A673 (cell line): Measurements from ENCODE around the gene ANKRD44.

Experiments
- CTCF ChIP-seq: fragments of 300-800, 200-600 bp; sonication (generic); conservative IDR thresholded peaks from 2 replicates; pipeline ENCODE4 v1.5.1; 2017; ENCODE audit warnings: low read depth, mild to moderate bottlenecking, antibody characterized with exemption, low read length, moderate library complexity, mixed read lengths
- EZH2 ChIP-seq: fragments of 200-600 bp; sonication (generic); IDR thresholded peaks from 2 replicates; pipeline ENCODE4 v1.6.1; 2017; ENCODE audit warnings: borderline replicate concordance, low read depth, mild to moderate bottlenecking, mixed read lengths, antibody characterized with exemption, low read length; ENCODE audit not compliant: poor library complexity, severe bottlenecking

DNA sequence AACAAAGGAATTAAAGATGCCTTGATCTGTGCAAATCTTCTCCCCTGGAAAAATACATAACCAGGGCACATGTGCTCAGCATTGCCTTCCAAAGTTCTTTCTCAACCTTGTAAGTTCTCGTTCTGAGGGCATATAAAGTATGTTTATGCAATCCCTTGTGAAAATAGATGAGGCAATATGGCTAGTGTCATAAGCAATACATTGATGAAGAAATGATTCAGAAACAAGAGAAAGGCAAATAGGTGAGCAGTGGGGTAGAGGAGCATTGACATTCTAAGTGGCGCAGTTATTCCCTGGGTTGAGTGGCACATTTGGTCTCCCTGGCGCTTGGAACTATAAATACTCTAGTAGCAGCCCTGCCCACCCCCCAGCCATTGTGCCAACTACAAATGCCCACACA, 326.6 kb downstream of the ANKRD44 start:
- no peak for TF ChIP-seq CTCF
- no peak for TF ChIP-seq EZH2
